Measurements from ENCODE around the gene TSHR. TPM values are rescaled to one million over a fixed set of nuclear protein-coding genes. Genes with fewer than 3 reads are reported as not detected.
A peak's percentile ranks its signal among the peaks of the same experiment; 100 is the strongest.

The TSHR gene
- total RNA-seq, 1 experiment from 2014 or later, result not detected

DNA sequence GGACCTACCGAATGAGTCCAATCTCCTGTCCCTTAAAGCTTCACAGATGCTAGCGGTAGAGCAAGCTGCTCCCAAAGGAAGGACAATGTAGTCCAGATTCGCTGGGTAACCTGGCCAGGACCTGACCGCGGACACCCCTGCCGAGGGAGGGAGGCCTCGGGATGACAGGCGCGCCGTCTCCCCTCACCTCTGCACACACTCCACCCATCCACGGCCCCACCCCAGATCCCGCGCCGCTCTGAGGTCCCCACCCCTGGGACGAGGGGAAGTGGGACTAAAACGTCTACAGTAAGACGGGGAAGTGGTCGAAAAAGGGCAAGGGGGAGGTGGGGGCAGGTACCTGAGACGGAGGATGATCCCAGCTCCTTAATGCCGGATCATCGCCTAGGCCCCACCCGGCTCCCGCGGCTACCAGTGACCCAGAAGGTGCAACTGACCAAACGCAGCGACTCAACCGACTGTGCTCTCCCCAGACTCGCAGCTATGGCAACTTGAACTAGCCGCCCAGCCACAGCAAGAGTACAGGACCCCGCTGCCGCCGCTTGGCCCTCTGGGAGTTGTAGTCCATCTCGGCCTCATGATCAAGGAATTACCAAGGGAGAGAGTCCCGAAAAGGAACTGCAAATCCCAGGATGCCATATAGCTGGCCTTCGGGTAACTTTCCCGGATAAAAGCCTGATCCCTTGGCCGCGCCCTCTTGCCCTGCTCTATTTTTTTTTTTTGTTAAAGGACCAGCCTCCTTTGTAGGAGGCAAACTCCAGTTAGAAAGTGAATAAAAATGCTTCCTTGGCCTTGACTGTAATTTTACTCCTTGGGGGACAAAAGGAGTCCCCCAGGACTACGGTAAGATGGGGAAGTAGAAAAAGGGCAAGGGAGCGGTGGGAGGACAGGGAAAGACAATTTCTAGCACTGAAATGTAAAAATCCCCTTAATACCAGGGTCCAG lies 13.9 kb upstream of the TSHR start, which contains the start of gene CEP128:
Gene CEP128 (minus strand): TSS at position 498 of the 945 bp plus-strand sequence.
- DNase-seq (ENCODE audit: low spot score) (peak; percentile 97), ATAC-seq (peak; percentile 97)
- CTCF ChIA-PET, result interaction anchor here (1.0 to 2.6 kb wide), 6 partner anchors 9 to 228 kb away, joined by 4 to 24 read pairs (median 7); partner anchors contain the start of gene TSHR
- Mint-ChIP-seq H3K27ac (peak within 1 kb of the TSS; percentile 84), H3K4me1 (peaks cover 12% of the 10 kb centered on the region), H3K4me3 (peak within 1 kb of the TSS; percentile 90), H3K9me3 (no peaks in the 10 kb centered on the region), H3K27me3 (ENCODE audit: low read depth) (no peaks in the 10 kb centered on the region; the same call in 1 of the 2 replicates), H3K36me3 (no peaks in the 10 kb centered on the region)
- POLR2A ChIA-PET, result interaction anchor here (0.6 to 1.3 kb wide), 3 partner anchors 9 to 888 kb away, joined by 3 to 5 read pairs (median 4); no protein-coding TSS in a partner anchor
- TF ChIP-seq GABPB1 (CRISPR knock-in tag; IDR thresholded peaks at IDR 0.05) (0 out of 2 replicates have a peak, but pooled peaks have one; percentile 29), NFE2L1 (CRISPR knock-in tag; IDR thresholded peaks at IDR 0.05) (0 out of 2 replicates have a peak, but pooled peaks have one; percentile 20), SMAD3 (CRISPR knock-in tag; IDR thresholded peaks at IDR 0.05; ENCODE audit: borderline replicate concordance) (0 out of 2 replicates have a peak, but pooled peaks have one; percentile 32), ZBTB21 (CRISPR knock-in tag; IDR thresholded peaks at IDR 0.05; ENCODE audit: borderline replicate concordance) (no peak), SP1 (CRISPR knock-in tag; conservative IDR thresholded peaks at IDR 0.05) (peak; percentile 43; the same call in 1 of the 2 replicates)
- TF ChIP-seq, protein P1, sequence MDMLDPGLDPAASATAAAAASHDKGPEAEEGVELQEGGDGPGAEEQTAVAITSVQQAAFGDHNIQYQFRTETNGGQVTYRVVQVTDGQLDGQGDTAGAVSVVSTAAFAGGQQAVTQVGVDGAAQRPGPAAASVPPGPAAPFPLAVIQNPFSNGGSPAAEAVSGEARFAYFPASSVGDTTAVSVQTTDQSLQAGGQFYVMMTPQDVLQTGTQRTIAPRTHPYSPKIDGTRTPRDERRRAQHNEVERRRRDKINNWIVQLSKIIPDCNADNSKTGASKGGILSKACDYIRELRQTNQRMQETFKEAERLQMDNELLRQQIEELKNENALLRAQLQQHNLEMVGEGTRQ (CRISPR knock-in tag; IDR thresholded peaks at IDR 0.05), result peak; percentile 30; the same call in 1 of the 2 replicates
- TF ChIP-seq, protein P2, sequence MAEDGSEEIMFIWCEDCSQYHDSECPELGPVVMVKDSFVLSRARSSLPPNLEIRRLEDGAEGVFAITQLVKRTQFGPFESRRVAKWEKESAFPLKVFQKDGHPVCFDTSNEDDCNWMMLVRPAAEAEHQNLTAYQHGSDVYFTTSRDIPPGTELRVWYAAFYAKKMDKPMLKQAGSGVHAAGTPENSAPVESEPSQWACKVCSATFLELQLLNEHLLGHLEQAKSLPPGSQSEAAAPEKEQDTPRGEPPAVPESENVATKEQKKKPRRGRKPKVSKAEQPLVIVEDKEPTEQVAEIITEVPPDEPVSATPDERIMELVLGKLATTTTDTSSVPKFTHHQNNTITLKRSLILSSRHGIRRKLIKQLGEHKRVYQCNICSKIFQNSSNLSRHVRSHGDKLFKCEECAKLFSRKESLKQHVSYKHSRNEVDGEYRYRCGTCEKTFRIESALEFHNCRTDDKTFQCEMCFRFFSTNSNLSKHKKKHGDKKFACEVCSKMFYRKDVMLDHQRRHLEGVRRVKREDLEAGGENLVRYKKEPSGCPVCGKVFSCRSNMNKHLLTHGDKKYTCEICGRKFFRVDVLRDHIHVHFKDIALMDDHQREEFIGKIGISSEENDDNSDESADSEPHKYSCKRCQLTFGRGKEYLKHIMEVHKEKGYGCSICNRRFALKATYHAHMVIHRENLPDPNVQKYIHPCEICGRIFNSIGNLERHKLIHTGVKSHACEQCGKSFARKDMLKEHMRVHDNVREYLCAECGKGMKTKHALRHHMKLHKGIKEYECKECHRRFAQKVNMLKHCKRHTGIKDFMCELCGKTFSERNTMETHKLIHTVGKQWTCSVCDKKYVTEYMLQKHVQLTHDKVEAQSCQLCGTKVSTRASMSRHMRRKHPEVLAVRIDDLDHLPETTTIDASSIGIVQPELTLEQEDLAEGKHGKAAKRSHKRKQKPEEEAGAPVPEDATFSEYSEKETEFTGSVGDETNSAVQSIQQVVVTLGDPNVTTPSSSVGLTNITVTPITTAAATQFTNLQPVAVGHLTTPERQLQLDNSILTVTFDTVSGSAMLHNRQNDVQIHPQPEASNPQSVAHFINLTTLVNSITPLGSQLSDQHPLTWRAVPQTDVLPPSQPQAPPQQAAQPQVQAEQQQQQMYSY (CRISPR knock-in tag; IDR thresholded peaks at IDR 0.05), result 0 out of 2 replicates have a peak, but pooled peaks have one; percentile 13
- TF ChIP-seq, protein P3, sequence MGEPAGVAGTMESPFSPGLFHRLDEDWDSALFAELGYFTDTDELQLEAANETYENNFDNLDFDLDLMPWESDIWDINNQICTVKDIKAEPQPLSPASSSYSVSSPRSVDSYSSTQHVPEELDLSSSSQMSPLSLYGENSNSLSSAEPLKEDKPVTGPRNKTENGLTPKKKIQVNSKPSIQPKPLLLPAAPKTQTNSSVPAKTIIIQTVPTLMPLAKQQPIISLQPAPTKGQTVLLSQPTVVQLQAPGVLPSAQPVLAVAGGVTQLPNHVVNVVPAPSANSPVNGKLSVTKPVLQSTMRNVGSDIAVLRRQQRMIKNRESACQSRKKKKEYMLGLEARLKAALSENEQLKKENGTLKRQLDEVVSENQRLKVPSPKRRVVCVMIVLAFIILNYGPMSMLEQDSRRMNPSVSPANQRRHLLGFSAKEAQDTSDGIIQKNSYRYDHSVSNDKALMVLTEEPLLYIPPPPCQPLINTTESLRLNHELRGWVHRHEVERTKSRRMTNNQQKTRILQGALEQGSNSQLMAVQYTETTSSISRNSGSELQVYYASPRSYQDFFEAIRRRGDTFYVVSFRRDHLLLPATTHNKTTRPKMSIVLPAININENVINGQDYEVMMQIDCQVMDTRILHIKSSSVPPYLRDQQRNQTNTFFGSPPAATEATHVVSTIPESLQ (CRISPR knock-in tag; IDR thresholded peaks at IDR 0.05), result no peak
- TF ChIP-seq, protein P4, sequence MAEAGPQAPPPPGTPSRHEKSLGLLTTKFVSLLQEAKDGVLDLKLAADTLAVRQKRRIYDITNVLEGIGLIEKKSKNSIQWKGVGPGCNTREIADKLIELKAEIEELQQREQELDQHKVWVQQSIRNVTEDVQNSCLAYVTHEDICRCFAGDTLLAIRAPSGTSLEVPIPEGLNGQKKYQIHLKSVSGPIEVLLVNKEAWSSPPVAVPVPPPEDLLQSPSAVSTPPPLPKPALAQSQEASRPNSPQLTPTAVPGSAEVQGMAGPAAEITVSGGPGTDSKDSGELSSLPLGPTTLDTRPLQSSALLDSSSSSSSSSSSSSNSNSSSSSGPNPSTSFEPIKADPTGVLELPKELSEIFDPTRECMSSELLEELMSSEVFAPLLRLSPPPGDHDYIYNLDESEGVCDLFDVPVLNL (CRISPR knock-in tag; IDR thresholded peaks at IDR 0.05; ENCODE audit: borderline replicate concordance, low read depth), result peak; percentile 75; the same call in 1 of the 2 replicates

DNA sequence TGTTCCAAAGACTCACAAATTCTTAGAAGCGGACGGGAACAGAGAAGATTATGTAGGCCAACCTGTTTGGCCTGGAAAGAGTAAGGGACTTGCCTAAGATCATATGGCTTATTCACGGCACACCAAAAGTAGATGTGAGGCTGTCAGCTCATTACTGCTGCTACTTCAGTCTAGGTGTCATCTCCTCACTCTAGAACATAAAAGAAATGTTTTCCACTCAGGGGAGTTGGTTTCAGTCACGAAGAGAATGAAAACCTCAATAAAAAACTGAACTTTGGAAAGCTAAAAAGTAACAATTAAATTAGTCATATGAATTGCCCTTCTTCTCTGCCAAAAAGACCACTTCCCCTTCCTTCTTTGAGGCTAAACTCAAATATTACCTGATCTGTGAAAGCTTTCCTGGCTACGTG lies 13.2 kb upstream of the TSHR start:
- Mint-ChIP-seq H3K36me3 (no peaks in the 10 kb centered on the region), H3K27ac (peak overlapping the region; percentile 84; the same call in 1 of the 2 replicates), H3K4me3 (peak overlapping the region; percentile 90), H3K4me1 (peaks cover 12% of the 10 kb centered on the region), H3K9me3 (no peaks in the 10 kb centered on the region), H3K27me3 (ENCODE audit: low read depth) (no peaks in the 10 kb centered on the region; the same call in 1 of the 2 replicates)
- ATAC-seq (no peak), DNase-seq (ENCODE audit: low spot score) (no peak)
- ChIA-PET CTCF (interaction anchor here (1.0 to 2.6 kb wide), 6 partner anchors 9 to 228 kb away, joined by 4 to 24 read pairs (median 7); partner anchors contain the start of gene TSHR), POLR2A (interaction anchor here (0.8 to 1.3 kb wide), 2 partner anchors 9 to 228 kb away, joined by 3 to 5 read pairs; no protein-coding TSS in a partner anchor)
- TF ChIP-seq, protein P5, sequence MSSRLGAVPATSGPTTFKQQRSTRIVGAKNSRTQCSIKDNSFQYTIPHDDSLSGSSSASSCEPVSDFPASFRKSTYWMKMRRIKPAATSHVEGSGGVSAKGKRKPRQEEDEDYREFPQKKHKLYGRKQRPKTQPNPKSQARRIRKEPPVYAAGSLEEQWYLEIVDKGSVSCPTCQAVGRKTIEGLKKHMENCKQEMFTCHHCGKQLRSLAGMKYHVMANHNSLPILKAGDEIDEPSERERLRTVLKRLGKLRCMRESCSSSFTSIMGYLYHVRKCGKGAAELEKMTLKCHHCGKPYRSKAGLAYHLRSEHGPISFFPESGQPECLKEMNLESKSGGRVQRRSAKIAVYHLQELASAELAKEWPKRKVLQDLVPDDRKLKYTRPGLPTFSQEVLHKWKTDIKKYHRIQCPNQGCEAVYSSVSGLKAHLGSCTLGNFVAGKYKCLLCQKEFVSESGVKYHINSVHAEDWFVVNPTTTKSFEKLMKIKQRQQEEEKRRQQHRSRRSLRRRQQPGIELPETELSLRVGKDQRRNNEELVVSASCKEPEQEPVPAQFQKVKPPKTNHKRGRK (CRISPR knock-in tag; IDR thresholded peaks at IDR 0.05; ENCODE audit: borderline replicate concordance), result no peak
- TF ChIP-seq, protein P6, sequence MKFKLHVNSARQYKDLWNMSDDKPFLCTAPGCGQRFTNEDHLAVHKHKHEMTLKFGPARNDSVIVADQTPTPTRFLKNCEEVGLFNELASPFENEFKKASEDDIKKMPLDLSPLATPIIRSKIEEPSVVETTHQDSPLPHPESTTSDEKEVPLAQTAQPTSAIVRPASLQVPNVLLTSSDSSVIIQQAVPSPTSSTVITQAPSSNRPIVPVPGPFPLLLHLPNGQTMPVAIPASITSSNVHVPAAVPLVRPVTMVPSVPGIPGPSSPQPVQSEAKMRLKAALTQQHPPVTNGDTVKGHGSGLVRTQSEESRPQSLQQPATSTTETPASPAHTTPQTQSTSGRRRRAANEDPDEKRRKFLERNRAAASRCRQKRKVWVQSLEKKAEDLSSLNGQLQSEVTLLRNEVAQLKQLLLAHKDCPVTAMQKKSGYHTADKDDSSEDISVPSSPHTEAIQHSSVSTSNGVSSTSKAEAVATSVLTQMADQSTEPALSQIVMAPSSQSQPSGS (CRISPR knock-in tag; IDR thresholded peaks at IDR 0.05; ENCODE audit: borderline replicate concordance, low read depth), result no peak
- TF ChIP-seq ZNF138 (CRISPR knock-in tag; conservative IDR thresholded peaks at IDR 0.05) (no peak), SOX15 (CRISPR knock-in tag; IDR thresholded peaks at IDR 0.05) (no peak), SMAD4 (CRISPR knock-in tag; IDR thresholded peaks at IDR 0.05) (no peak)
- TF ChIP-seq, protein P7, sequence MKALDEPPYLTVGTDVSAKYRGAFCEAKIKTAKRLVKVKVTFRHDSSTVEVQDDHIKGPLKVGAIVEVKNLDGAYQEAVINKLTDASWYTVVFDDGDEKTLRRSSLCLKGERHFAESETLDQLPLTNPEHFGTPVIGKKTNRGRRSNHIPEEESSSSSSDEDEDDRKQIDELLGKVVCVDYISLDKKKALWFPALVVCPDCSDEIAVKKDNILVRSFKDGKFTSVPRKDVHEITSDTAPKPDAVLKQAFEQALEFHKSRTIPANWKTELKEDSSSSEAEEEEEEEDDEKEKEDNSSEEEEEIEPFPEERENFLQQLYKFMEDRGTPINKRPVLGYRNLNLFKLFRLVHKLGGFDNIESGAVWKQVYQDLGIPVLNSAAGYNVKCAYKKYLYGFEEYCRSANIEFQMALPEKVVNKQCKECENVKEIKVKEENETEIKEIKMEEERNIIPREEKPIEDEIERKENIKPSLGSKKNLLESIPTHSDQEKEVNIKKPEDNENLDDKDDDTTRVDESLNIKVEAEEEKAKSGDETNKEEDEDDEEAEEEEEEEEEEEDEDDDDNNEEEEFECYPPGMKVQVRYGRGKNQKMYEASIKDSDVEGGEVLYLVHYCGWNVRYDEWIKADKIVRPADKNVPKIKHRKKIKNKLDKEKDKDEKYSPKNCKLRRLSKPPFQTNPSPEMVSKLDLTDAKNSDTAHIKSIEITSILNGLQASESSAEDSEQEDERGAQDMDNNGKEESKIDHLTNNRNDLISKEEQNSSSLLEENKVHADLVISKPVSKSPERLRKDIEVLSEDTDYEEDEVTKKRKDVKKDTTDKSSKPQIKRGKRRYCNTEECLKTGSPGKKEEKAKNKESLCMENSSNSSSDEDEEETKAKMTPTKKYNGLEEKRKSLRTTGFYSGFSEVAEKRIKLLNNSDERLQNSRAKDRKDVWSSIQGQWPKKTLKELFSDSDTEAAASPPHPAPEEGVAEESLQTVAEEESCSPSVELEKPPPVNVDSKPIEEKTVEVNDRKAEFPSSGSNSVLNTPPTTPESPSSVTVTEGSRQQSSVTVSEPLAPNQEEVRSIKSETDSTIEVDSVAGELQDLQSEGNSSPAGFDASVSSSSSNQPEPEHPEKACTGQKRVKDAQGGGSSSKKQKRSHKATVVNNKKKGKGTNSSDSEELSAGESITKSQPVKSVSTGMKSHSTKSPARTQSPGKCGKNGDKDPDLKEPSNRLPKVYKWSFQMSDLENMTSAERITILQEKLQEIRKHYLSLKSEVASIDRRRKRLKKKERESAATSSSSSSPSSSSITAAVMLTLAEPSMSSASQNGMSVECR (CRISPR knock-in tag; IDR thresholded peaks at IDR 0.05; ENCODE audit: borderline replicate concordance), result no peak
